IMR-90 (cell line): Measurements from ENCODE around the gene SRP19. TPM values are rescaled to one million over a fixed set of nuclear protein-coding genes. Genes with fewer than 3 reads are reported as not detected.

Experiments
- ATAC-seq: fragments of 200-7000 bp; cut with Tn5 transposase; 2 replicates; pipeline ENCODE4 v1.9.1; 2020; ENCODE audit warnings: low read depth, mild to moderate bottlenecking, moderate library complexity
- BruUV-seq: library from RNA; stranded (reverse); fragments of 400-500 nt; replicated peaks from 2 replicates; lab custom pipeline; 2021; lab: Mats Ljungman, UMichigan
- CTCF ChIA-PET: fragments of 300-600 bp; formaldehyde crosslinking; extraction: SDS; loops from one replicate; lab custom pipeline; 2021; ENCODE audit warnings: antibody characterized with exemption; lab: Yijun Ruan, JAX
- POLR2A ChIA-PET: fragments of 300-600 bp; sonication (Branson Sonifier 250); formaldehyde crosslinking; loops from one replicate; lab custom pipeline; 2022; ENCODE audit warnings: antibody characterized with exemption; ENCODE audit not compliant: unreplicated experiment; lab: Charles Lee
- DNase-seq: peaks from one replicate; pipeline ENCODE4 v3.0.0; 2013
- H2AFZ ChIP-seq: replicated peaks from 2 replicates; pipeline ENCODE3; 2013; ENCODE audit warnings: low read length, mild to moderate bottlenecking; ENCODE audit not compliant: poor library complexity
- H2AK5ac ChIP-seq: 2 replicates; pipeline ENCODE4 v1.6.1; 2013; ENCODE audit warnings: low read depth, low read length, inconsistent platforms
- H2AK9ac ChIP-seq: replicated peaks from 2 replicates; pipeline ENCODE3; 2013; ENCODE audit warnings: mild to moderate bottlenecking, low read depth, low read length, moderate library complexity; ENCODE audit not compliant: poor library complexity
- H2BK120ac ChIP-seq: 2 replicates; pipeline ENCODE4 v1.6.1; 2013; ENCODE audit warnings: low read depth, low read length, inconsistent platforms
- H2BK15ac ChIP-seq: 3 replicates; pipeline ENCODE4 v1.6.1; 2013; ENCODE audit warnings: low read depth, low read length, inconsistent platforms
- H2BK20ac ChIP-seq: 2 replicates; pipeline ENCODE4 v1.6.1; 2013; ENCODE audit warnings: low read depth, mild to moderate bottlenecking, inconsistent platforms, low read length, moderate library complexity
- H2BK5ac ChIP-seq: 2 replicates; pipeline ENCODE4 v1.6.1; 2013; ENCODE audit warnings: mild to moderate bottlenecking, low read depth, low read length, inconsistent platforms; ENCODE audit not compliant: poor library complexity, severe bottlenecking
- H3K14ac ChIP-seq: replicated peaks from 2 replicates; pipeline ENCODE4 v1.6.1; 2013; ENCODE audit warnings: low read depth, low read length, inconsistent platforms
- H3K18ac ChIP-seq: 2 replicates; pipeline ENCODE4 v1.6.1; 2013; ENCODE audit warnings: low read depth, low read length, control low read depth
- H3K23ac ChIP-seq: 2 replicates; pipeline ENCODE4 v1.6.1; 2013; ENCODE audit warnings: low read depth, low read length, inconsistent platforms
- H3K27ac ChIP-seq: 2 replicates; pipeline ENCODE4 v1.5.1; 2013; ENCODE audit warnings: mild to moderate bottlenecking, control low read depth, low read length; ENCODE audit not compliant: insufficient read depth
- H3K27me3 ChIP-seq: 2 replicates; pipeline ENCODE4 v1.6.1; 2013; ENCODE audit warnings: low read length; ENCODE audit not compliant: control insufficient read depth, insufficient read depth
- H3K36me3 ChIP-seq: 2 replicates; pipeline ENCODE4 v1.6.1; 2013; ENCODE audit warnings: low read length, mixed read lengths; ENCODE audit not compliant: control insufficient read depth, insufficient read depth
- H3K4ac ChIP-seq: 2 replicates; pipeline ENCODE4 v1.6.1; 2013; ENCODE audit warnings: low read depth, low read length, inconsistent platforms
- H3K4me1 ChIP-seq: 2 replicates; pipeline ENCODE4 v1.6.1; 2013; ENCODE audit warnings: low read length, mixed read lengths; ENCODE audit not compliant: control insufficient read depth, insufficient read depth
- H3K4me2 ChIP-seq: 2 replicates; pipeline ENCODE4 v1.6.1; 2013; ENCODE audit warnings: low read depth, mild to moderate bottlenecking, control low read depth, low read length, moderate library complexity
- H3K4me3 ChIP-seq: 2 replicates; pipeline ENCODE4 v1.5.1; 2013; ENCODE audit warnings: low read depth, mild to moderate bottlenecking, control low read depth, low read length, moderate library complexity; ENCODE audit not compliant: insufficient read depth
- H3K56ac ChIP-seq: 2 replicates; pipeline ENCODE4 v1.6.1; 2013; ENCODE audit warnings: low read length, inconsistent platforms; ENCODE audit not compliant: insufficient read depth; ENCODE audit errors: extremely low read depth
- H3K79me1 ChIP-seq, 2 experiments: 2 replicates each; pipeline ENCODE4 v1.6.1; 2013; ENCODE audit warnings: low read length in 2 of 2, inconsistent platforms in 1 of 2, low read depth in 1 of 2
- H3K9ac ChIP-seq: 2 replicates; pipeline ENCODE4 v1.6.1; 2013; ENCODE audit warnings: low read depth, low read length, control low read depth
- H3K9me1 ChIP-seq: 2 replicates; pipeline ENCODE4 v1.6.1; 2013; ENCODE audit warnings: low read length, inconsistent platforms; ENCODE audit not compliant: insufficient read depth
- H3K9me3 ChIP-seq: 2 replicates; pipeline ENCODE4 v1.6.1; 2013; ENCODE audit warnings: low read length; ENCODE audit not compliant: control insufficient read depth, insufficient read depth
- H4K20me1 ChIP-seq: 2 replicates; pipeline ENCODE4 v1.6.1; 2013; ENCODE audit warnings: low read length, inconsistent platforms; ENCODE audit not compliant: insufficient read depth
- H4K5ac ChIP-seq: 2 replicates; pipeline ENCODE4 v1.6.1; 2013; ENCODE audit warnings: mild to moderate bottlenecking, low read depth, low read length, control low read depth
- H4K8ac ChIP-seq, 2 experiments: 2 replicates each; pipeline ENCODE4 v1.6.1; 2013; ENCODE audit warnings: low read depth in 2 of 2, low read length in 2 of 2, control low read depth in 1 of 2, inconsistent platforms in 1 of 2
- H4K91ac ChIP-seq: 2 replicates; pipeline ENCODE4 v1.6.1; 2013; ENCODE audit warnings: low read depth, low read length, inconsistent platforms; ENCODE audit not compliant: insufficient read depth
- CEBPB ChIP-seq: IDR thresholded peaks from 2 replicates; pipeline ENCODE4 v1.6.1; 2012; ENCODE audit warnings: low read depth, low read length, improper control_type of control experiment
- USF2 ChIP-seq: fragments of 150-350 bp; IDR thresholded peaks from 2 replicates; pipeline ENCODE4 v1.6.1; 2017; ENCODE audit warnings: mild to moderate bottlenecking, antibody characterized with exemption, low read length, low read depth
- WGBS, 2 experiments: methylation state at CpG; one replicate each; pipeline versions ENCODE4 v1.1.5 to v1.1.7; 2013; ENCODE audit warnings: missing lambda C conversion rate in 2 of 2; ENCODE audit not compliant: insufficient read length in 1 of 2; ENCODE audit errors: extremely low coverage in 2 of 2; 5-methylcytosine and 5-hydroxymethylcytosine counted together
- dilution Hi-C: fragments of 300-500 bp; cut with HindIII; formaldehyde crosslinking; loops from one replicate; pipeline ENCODE4 v1.14.3; 2018; ENCODE audit warnings: low sequenced_read_pairs; ENCODE audit not compliant: unreplicated experiment
- in situ Hi-C: fragments of 300-500 bp; cut with MboI; formaldehyde crosslinking; loops from 3 replicates; pipeline ENCODE4 v1.14.3; 2019; ENCODE audit warnings: low sequenced_read_pairs, inconsistent platforms, mixed read lengths
- intact Hi-C: fragments of 100-400 bp; cut with micrococcal nuclease; formaldehyde crosslinking; loops from 2 replicates; pipeline ENCODE4 v1.10.0; 2022
- polyA plus RNA-seq, 3 experiments: library from polyadenylated mRNA; depleted of rRNA; stranded (reverse); fragments of >200 nt; gene quantifications; 2 replicates each; pipeline ENCODE4 v1.2.3, GENCODE V29; 2012; ENCODE audit warnings: low replicate concordance in 1 of 3
- total RNA-seq: library from RNA; depleted of rRNA; stranded (reverse); fragments of >200 nt; gene quantifications from 2 replicates; pipeline ENCODE4 v1.2.3, GENCODE V29; 2012

Gene SRP19
- total and polyA plus RNA-seq, 2 of the 4 experiments (the other 2 are of a cell fraction), result 10.0 to 61.5 TPM

GRCh38 chr5:112869948-112870347 lies 8.9 kb downstream of the SRP19 start:
- POLR2A ChIA-PET, result no interaction called here
- dilution Hi-C loops (no loop called here), in situ Hi-C loops (no loop called here), intact Hi-C loops (no loop called here)
- Histone ChIP-seq H3K27me3 (no peaks in the 10 kb centered on the region), H3K4me2 (no peak overlapping the region), H4K20me1 (no peaks in the 10 kb centered on the region; the same call in 1 of the 2 replicates), H3K23ac (no peak overlapping the region), H3K14ac (no peak overlapping the region), H3K56ac (no peak overlapping the region), H3K9me1 (peaks cover 3% of the 10 kb centered on the region; the same call in 1 of the 2 replicates), H3K27ac (no peak overlapping the region), H2AFZ (no peak overlapping the region), H3K36me3 (peaks cover 33% of the 10 kb centered on the region), H3K18ac (no peak overlapping the region), H2BK15ac (no peak overlapping the region), H2AK9ac (no peak overlapping the region), H4K91ac (no peak overlapping the region), H2AK5ac (no peak overlapping the region), H3K4ac (no peak overlapping the region), H3K79me1 (peaks cover 11 to 34% of the 10 kb centered on the region in 2 experiments), H3K9me3 (no peaks in the 10 kb centered on the region), H2BK120ac (no peak overlapping the region), H4K5ac (no peak overlapping the region), H2BK20ac (no peak overlapping the region), H4K8ac (no peak overlapping the region), H3K9ac (no peak overlapping the region), H3K4me3 (no peak overlapping the region), H3K4me1 (peaks cover 3% of the 10 kb centered on the region; the same call in 1 of the 2 replicates), H2BK5ac (no peak overlapping the region)
- no TSS peak for BruUV-seq
- CTCF ChIA-PET, result no interaction called here
- ATAC-seq (no peak), DNase-seq (no peak)
- 100% methylated on average over 3 of the region's 3 CpGs; no CpG with 5 or more reads in 1 of the 2 experiments for WGBS, 2 experiments
- TF ChIP-seq USF2, result no peak
- no peak for TF ChIP-seq CEBPB
